Fibroblast of lung (primary cell): ENCODE results near the gene NFATC4. TPM values are rescaled to one million over a fixed set of nuclear protein-coding genes. Genes with fewer than 3 reads are reported as not detected.
A peak's percentile ranks its signal among the peaks of the same experiment; 100 is the strongest.

Experiments used
- DNase-seq, 2 donors: peaks; one replicate each; pipeline versions ENCODE4 v3.0.0 to v3.0.0-alpha.2; 2010; ENCODE audit warnings: low read depth in 2 of 2
- H2AFZ ChIP-seq: 2 replicates; pipeline ENCODE4 v1.5.1; 2012; ENCODE audit warnings: low read length, control low read depth, inconsistent platforms
- H3K27ac ChIP-seq: 2 replicates; pipeline ENCODE4 v1.5.1; 2011; ENCODE audit warnings: low read length, control low read depth; ENCODE audit not compliant: insufficient read depth
- H3K27me3 ChIP-seq: 2 replicates; pipeline ENCODE4 v1.5.1; 2011; ENCODE audit warnings: mild to moderate bottlenecking, low read length; ENCODE audit not compliant: control insufficient read depth, insufficient read depth
- H3K36me3 ChIP-seq: 2 replicates; pipeline ENCODE4 v1.5.1; 2011; ENCODE audit warnings: low read length; ENCODE audit not compliant: control insufficient read depth, insufficient read depth
- H3K4me1 ChIP-seq: 2 replicates; pipeline ENCODE4 v1.5.1; 2011; ENCODE audit warnings: low read length; ENCODE audit not compliant: control insufficient read depth, insufficient read depth; ENCODE audit errors: extremely low read depth
- H3K4me2 ChIP-seq: 2 replicates; pipeline ENCODE4 v1.5.1; 2011; ENCODE audit warnings: low read length, control low read depth; ENCODE audit not compliant: insufficient read depth; ENCODE audit errors: extremely low read depth
- H3K4me3 ChIP-seq, 4 experiments: fragments of 200-600 bp in 1 of 4; sonication (generic) in 1 of 4; replicated peaks in 1 of 4; 2 replicates each; pipeline ENCODE4 v1.5.1; 2011 to 2016; ENCODE audit warnings: low read length in 4 of 4, low read depth in 3 of 4, mild to moderate bottlenecking in 3 of 4, control low read depth in 2 of 4, inconsistent platforms in 1 of 4, mixed read lengths in 1 of 4; ENCODE audit not compliant: insufficient read depth in 1 of 4; ENCODE audit errors: control extremely low read depth in 1 of 4
- H3K79me2 ChIP-seq: 2 replicates; pipeline ENCODE4 v1.5.1; 2012; ENCODE audit warnings: mild to moderate bottlenecking, low read length, inconsistent platforms; ENCODE audit not compliant: control insufficient read depth, insufficient read depth
- H3K9ac ChIP-seq: 2 replicates; pipeline ENCODE4 v1.5.1; 2011; ENCODE audit warnings: mild to moderate bottlenecking, low read length, control low read depth; ENCODE audit not compliant: insufficient read depth
- H3K9me3 ChIP-seq: 2 replicates; pipeline ENCODE4 v1.5.1; 2012; ENCODE audit warnings: low read depth, low read length; ENCODE audit not compliant: control insufficient read depth, insufficient read depth
- H4K20me1 ChIP-seq: 2 replicates; pipeline ENCODE4 v1.5.1; 2011; ENCODE audit warnings: low read length; ENCODE audit not compliant: control insufficient read depth, insufficient read depth; ENCODE audit errors: extremely low read depth
- CTCF ChIP-seq, 2 donors: IDR thresholded peaks in 1 of 2; conservative IDR thresholded peaks in 1 of 2; 1 replicate in 1 of 2; 2 replicates in 1 of 2; pipeline ENCODE4 v1.5.1; 2011 to 2012; ENCODE audit warnings: low read length in 2 of 2, control low read depth in 1 of 2, inconsistent platforms in 1 of 2, low read depth in 1 of 2, mild to moderate bottlenecking in 1 of 2
- EZH2 ChIP-seq: IDR thresholded peaks from 2 replicates; pipeline ENCODE4 v1.5.1; 2012; ENCODE audit warnings: low read length, control low read depth, mild to moderate bottlenecking; ENCODE audit errors: missing control alignments
- polyA plus RNA-seq, 2 donors: library from polyadenylated mRNA; depleted of rRNA in 1 of 2; stranded (reverse) in 1 of 2; unstranded in 1 of 2; fragments of >200 nt; gene quantifications; 2 replicates each; pipeline ENCODE4 v1.2.1, GENCODE V29; 2011 to 2012; ENCODE audit warnings: missing spikeins in 1 of 2
- total RNA-seq: library from RNA; depleted of rRNA; stranded (reverse); fragments of >200 nt; gene quantifications from 2 replicates; pipeline ENCODE4 v1.2.1, GENCODE V29; 2014

The NFATC4 gene
- total and polyA plus RNA-seq, 2 donors (not counting 1 experiment from before 2014, with no cell fraction given) = 27.1 to 59.9 TPM

GRCh38 chr14:24422261-24422660 is 54.3 kb downstream of the NFATC4 start:
- Histone ChIP-seq H3K79me2 (no peaks in the 10 kb centered on the region), H2AFZ (no peak overlapping the region), H3K27ac (no peak overlapping the region), H3K9ac (no peak overlapping the region), H3K4me1 (peaks cover 2% of the 10 kb centered on the region), H3K27me3 (peaks cover 10% of the 10 kb centered on the region), H3K36me3 (no peaks in the 10 kb centered on the region), H3K4me2 (no peak overlapping the region), H3K9me3 (no peaks in the 10 kb centered on the region), H3K4me3 (no peak overlapping the region), H4K20me1 (no peaks in the 10 kb centered on the region)
- TF ChIP-seq CTCF (conservative IDR thresholded peaks at IDR 0.05 in 1 of 2, IDR thresholded peaks at IDR 0.05 in 1 of 2; ENCODE audit: low read depth in 1 of 2, low read length in 2 of 2) (no peak), EZH2 (no peak)
- DNase-seq = no peak

GRCh38 chr14:24422694-24423601 is 55.0 kb downstream of the NFATC4 start:
- Histone ChIP-seq H3K4me1 (peaks cover 2% of the 10 kb centered on the region), H4K20me1 (no peaks in the 10 kb centered on the region), H3K4me2 (no peak overlapping the region), H3K4me3 (no peak overlapping the region), H3K9ac (no peak overlapping the region), H3K27me3 (peaks cover 10% of the 10 kb centered on the region), H3K9me3 (no peaks in the 10 kb centered on the region), H3K36me3 (no peaks in the 10 kb centered on the region), H3K27ac (no peak overlapping the region), H2AFZ (no peak overlapping the region), H3K79me2 (no peaks in the 10 kb centered on the region)
- no peak for DNase-seq
- TF ChIP-seq CTCF (conservative IDR thresholded peaks at IDR 0.05 in 1 of 2, IDR thresholded peaks at IDR 0.05 in 1 of 2; ENCODE audit: low read depth in 1 of 2, low read length in 2 of 2) (no peak), EZH2 (no peak)

- H3K27ac ChIP-seq = no peak overlapping the region
- H3K4me2 ChIP-seq = no peak overlapping the region
- H3K79me2 ChIP-seq = peaks cover 5% of the 10 kb centered on the region
- no peaks in the 10 kb centered on the region for H3K9me3 ChIP-seq
- H3K4me1 ChIP-seq = peaks cover 2% of the 10 kb centered on the region
- DNase-seq = peak; percentile 74
- no peak overlapping the region for H3K9ac ChIP-seq
- no peak overlapping the region for H2AFZ ChIP-seq
- H3K27me3 ChIP-seq = no peaks in the 10 kb centered on the region
- H3K36me3 ChIP-seq = no peaks in the 10 kb centered on the region
- no peak overlapping the region for H3K4me3 ChIP-seq
- TF ChIP-seq EZH2 (no peak), CTCF (conservative IDR thresholded peaks at IDR 0.05 in 1 of 2, IDR thresholded peaks at IDR 0.05 in 1 of 2; ENCODE audit: low read depth in 1 of 2, low read length in 2 of 2) (no peak)
- no peaks in the 10 kb centered on the region for H4K20me1 ChIP-seq
Observed at GRCh38 chr14:24425704-24426103, 57.7 kb downstream of the NFATC4 start.
